HFFc6 (cell line): ENCODE measurements around the gene SURF4. TPM values are rescaled to one million over a fixed set of nuclear protein-coding genes. Genes with fewer than 3 reads are reported as not detected.

Experiments used
- DNase-seq: peaks from one replicate; pipeline ENCODE4 v3.0.0-alpha.2; 2018
- H3K27ac Mint-ChIP-seq: 2 replicates; pipeline ENCODE4 v1.8.0; 2020; ENCODE audit warnings: mild to moderate bottlenecking, mixed read lengths
- H3K27me3 Mint-ChIP-seq: 2 replicates; pipeline ENCODE4 v1.8.0; 2021; ENCODE audit warnings: mild to moderate bottlenecking, moderate library complexity, mixed read lengths; ENCODE audit not compliant: insufficient read depth
- H3K36me3 Mint-ChIP-seq: 2 replicates; pipeline ENCODE4 v1.8.0; 2021; ENCODE audit warnings: low read depth, mixed read lengths
- H3K4me1 Mint-ChIP-seq: 2 replicates; pipeline ENCODE4 v1.8.0; 2020; ENCODE audit warnings: low read depth, mixed read lengths
- H3K4me3 Mint-ChIP-seq: 2 replicates; pipeline ENCODE4 v1.8.0; 2020; ENCODE audit warnings: mild to moderate bottlenecking, moderate library complexity, mixed read lengths
- H3K9me3 Mint-ChIP-seq: 2 replicates; pipeline ENCODE4 v1.8.0; 2020; ENCODE audit warnings: mild to moderate bottlenecking, mixed read lengths
- total RNA-seq, 6 experiments: library from RNA; stranded (reverse); fragmentation: NEBNext Ultra II Directional; extraction: Animal tissue kit (Norgen Biotek cat#: 25700); gene quantifications; 2 replicates in 1 of 6; 3 replicates in 5 of 6; pipeline ENCODE4 v1.2.3, GENCODE V29; 2021
- TF ChIP-seq, protein P1 (sequence below): fragments of 200-600 bp; sonication (generic); IDR thresholded peaks from 2 replicates; pipeline ENCODE4 v1.5.0; 2021; ENCODE audit warnings: antibody characterized with exemption, mild to moderate bottlenecking

Gene SURF4
- total RNA-seq, 6 experiments from 2014 or later: 406 to 474 (median 417) TPM

DNA sequence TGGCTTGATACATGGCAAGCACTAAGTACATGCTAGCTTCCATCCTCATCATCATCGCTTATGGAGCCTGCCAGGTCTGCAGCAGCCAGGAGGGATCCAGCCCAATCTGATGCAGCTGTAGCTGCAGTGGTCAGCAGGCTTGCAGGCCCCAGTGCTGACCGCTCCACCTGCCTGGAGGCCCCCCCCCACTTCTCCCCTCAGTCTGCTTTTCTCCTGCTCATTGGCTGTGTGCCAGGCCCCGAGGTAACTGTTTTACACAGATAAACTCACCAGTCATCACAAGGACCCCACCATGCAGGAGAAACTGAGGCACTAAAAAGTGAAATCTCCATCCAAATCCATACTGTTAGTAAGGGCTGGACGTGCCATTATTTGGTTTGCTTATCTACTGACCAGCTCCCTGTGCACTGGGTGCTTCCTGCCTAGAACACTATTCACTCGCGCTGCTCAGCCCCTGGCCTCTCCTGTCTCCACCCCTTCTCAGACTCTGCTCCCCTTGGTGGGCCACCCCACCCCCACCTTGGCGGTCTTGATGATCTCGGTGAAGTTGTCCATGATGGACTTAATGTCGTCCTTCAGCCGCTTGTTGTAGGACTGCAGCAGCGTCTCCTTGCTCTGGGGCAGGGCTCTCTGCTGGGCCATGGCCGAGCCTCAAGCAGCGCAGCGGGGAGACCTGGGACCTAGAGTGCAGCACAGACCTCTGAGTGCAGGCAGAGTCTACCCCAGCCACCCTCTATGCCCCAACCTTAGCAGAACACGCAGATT is 29.7 kb downstream of the SURF4 start:
- peak overlapping the region; percentile 99 for H3K4me3 Mint-ChIP-seq
- peaks cover 8% of the 10 kb centered on the region; the same call in 1 of the 2 replicates for H3K9me3 Mint-ChIP-seq
- TF ChIP-seq, protein P1, sequence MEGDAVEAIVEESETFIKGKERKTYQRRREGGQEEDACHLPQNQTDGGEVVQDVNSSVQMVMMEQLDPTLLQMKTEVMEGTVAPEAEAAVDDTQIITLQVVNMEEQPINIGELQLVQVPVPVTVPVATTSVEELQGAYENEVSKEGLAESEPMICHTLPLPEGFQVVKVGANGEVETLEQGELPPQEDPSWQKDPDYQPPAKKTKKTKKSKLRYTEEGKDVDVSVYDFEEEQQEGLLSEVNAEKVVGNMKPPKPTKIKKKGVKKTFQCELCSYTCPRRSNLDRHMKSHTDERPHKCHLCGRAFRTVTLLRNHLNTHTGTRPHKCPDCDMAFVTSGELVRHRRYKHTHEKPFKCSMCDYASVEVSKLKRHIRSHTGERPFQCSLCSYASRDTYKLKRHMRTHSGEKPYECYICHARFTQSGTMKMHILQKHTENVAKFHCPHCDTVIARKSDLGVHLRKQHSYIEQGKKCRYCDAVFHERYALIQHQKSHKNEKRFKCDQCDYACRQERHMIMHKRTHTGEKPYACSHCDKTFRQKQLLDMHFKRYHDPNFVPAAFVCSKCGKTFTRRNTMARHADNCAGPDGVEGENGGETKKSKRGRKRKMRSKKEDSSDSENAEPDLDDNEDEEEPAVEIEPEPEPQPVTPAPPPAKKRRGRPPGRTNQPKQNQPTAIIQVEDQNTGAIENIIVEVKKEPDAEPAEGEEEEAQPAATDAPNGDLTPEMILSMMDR: no peak
- H3K36me3 Mint-ChIP-seq: peaks cover 33% of the 10 kb centered on the region
- no peak for DNase-seq
- H3K27me3 Mint-ChIP-seq: peaks cover 14% of the 10 kb centered on the region
- peak overlapping the region; percentile 83 for H3K27ac Mint-ChIP-seq
- H3K4me1 Mint-ChIP-seq: peaks cover 28% of the 10 kb centered on the region

DNA sequence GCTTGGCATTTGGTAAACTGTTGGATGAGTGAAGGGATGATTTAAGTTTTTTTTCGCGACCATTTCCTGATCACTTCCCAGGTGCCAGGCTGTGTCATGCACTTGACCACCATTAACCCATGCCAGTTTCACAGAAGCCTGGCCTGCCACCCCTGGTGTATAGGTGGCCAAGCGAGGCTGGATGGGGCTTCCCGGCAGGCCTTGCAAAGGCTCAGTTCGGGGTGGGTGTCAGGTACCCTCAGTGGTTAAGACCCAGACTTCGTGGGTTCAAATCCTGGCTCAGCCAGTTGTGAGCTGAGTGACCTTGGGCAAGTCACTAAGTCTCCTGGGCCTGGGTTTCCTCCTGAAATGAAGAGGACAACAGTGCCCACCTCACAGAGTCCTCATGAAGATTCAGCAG is 30.3 kb downstream of the SURF4 start:
- peaks cover 28% of the 10 kb centered on the region for H3K4me1 Mint-ChIP-seq
- no peak overlapping the region for H3K27ac Mint-ChIP-seq
- TF ChIP-seq, protein P1: no peak
- H3K27me3 Mint-ChIP-seq: peaks cover 14% of the 10 kb centered on the region
- peaks cover 8% of the 10 kb centered on the region; the same call in 1 of the 2 replicates for H3K9me3 Mint-ChIP-seq
- H3K36me3 Mint-ChIP-seq: peaks cover 26% of the 10 kb centered on the region
- H3K4me3 Mint-ChIP-seq: no peak overlapping the region
- DNase-seq: no peak

DNA sequence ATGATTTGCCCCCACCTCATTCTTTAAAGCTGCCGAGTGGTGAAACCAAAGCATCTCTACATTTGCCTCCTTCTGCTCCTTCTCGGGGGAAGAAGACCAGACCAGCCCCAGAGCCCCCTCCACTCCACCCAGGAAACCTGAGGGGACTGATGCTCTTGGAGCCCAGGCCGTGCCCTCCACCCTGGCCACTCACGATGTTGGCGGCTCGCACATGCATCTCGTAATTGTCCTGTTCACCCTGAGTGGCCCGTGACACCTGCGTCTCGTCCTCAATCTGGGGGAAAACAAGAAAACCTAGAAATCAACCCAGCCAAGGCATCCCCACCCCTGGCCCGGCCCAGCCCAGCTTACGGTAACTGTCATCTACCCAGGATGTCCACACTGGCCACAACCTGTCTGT is 30.9 kb downstream of the SURF4 start:
- TF ChIP-seq, protein P1: no peak
- no peak for DNase-seq
- Mint-ChIP-seq H3K4me3 (no peak overlapping the region), H3K27me3 (peaks cover 11% of the 10 kb centered on the region), H3K36me3 (peaks cover 20% of the 10 kb centered on the region), H3K9me3 (peaks cover 8% of the 10 kb centered on the region; the same call in 1 of the 2 replicates), H3K4me1 (peaks cover 22% of the 10 kb centered on the region), H3K27ac (no peak overlapping the region)

DNA sequence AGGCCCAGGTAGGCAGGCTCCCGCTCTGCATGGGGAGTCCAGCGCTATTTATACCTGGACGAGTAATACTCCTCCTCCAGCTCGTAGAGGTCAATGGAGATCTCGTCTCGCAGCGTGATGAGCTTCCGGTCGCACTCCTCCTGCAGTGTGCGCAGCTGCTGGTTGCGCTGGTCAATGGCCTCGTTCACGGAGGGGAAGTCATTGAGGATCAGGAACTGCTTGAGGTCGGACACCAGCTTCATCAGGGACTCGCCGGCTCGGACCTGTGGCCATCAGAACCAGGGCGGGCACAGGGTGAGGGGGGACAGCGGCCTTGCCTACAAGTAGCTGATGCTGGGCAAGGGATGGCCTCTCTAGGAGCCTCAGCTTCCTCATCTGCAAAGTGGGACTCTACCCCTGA is 31.8 kb downstream of the SURF4 start:
- peaks cover 5% of the 10 kb centered on the region; the same call in 1 of the 2 replicates for H3K9me3 Mint-ChIP-seq
- TF ChIP-seq, protein P1: no peak
- H3K4me3 Mint-ChIP-seq: no peak overlapping the region
- H3K36me3 Mint-ChIP-seq: peaks cover 18% of the 10 kb centered on the region
- H3K4me1 Mint-ChIP-seq: peaks cover 13% of the 10 kb centered on the region
- H3K27ac Mint-ChIP-seq: no peak overlapping the region
- peaks cover 6% of the 10 kb centered on the region for H3K27me3 Mint-ChIP-seq
- no peak for DNase-seq

DNA sequence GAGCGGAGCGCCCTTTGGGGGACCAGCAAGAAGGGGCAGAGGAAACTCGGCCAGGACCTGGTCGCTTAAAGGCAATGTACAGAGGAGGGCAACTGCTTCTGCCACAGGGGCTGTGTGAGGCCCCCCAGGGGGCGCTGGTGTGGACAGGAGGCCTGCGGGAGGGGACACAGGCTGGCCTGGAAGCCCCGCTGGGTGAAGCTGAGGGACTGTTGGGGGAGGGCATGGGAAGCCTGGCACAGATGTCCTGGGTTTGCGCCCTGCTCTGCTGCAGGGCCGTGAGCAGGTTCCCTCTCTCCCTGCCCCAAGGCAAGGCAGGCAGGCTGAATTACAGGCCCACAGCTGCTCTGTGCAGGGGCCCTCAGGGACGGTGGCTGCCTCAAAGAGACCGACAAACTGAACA is 33.3 kb downstream of the SURF4 start:
- TF ChIP-seq, protein P1: peak; percentile 43; the same call in 1 of the 2 replicates
- Mint-ChIP-seq H3K9me3 (no peaks in the 10 kb centered on the region), H3K27ac (no peak overlapping the region), H3K27me3 (no peaks in the 10 kb centered on the region), H3K4me1 (peaks cover 11% of the 10 kb centered on the region), H3K4me3 (no peak overlapping the region), H3K36me3 (peaks cover 11% of the 10 kb centered on the region)
- DNase-seq: no peak
